ENCODE results near the gene C12orf57. TPM values are rescaled to one million over a fixed set of nuclear protein-coding genes. Genes with fewer than 3 reads are reported as not detected.

C12orf57 gene
- polyA plus RNA-seq, 1 experiment: 359 TPM

GRCh38 chr12:6917491-6918231 lies 26.2 kb upstream of the C12orf57 start:
- TF ChIP-seq, protein P1, sequence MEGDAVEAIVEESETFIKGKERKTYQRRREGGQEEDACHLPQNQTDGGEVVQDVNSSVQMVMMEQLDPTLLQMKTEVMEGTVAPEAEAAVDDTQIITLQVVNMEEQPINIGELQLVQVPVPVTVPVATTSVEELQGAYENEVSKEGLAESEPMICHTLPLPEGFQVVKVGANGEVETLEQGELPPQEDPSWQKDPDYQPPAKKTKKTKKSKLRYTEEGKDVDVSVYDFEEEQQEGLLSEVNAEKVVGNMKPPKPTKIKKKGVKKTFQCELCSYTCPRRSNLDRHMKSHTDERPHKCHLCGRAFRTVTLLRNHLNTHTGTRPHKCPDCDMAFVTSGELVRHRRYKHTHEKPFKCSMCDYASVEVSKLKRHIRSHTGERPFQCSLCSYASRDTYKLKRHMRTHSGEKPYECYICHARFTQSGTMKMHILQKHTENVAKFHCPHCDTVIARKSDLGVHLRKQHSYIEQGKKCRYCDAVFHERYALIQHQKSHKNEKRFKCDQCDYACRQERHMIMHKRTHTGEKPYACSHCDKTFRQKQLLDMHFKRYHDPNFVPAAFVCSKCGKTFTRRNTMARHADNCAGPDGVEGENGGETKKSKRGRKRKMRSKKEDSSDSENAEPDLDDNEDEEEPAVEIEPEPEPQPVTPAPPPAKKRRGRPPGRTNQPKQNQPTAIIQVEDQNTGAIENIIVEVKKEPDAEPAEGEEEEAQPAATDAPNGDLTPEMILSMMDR (IDR thresholded peaks at IDR 0.05; ENCODE audit: low read depth, low read length): no peak
- Histone ChIP-seq H3K27ac (ENCODE audit: low read depth, low read length) (no peak overlapping the region), H3K9me3 (ENCODE audit: control insufficient read depth, insufficient read depth, low read length) (no peaks in the 10 kb centered on the region; the same call in 1 of the 2 replicates), H3K4me3 (ENCODE audit: low read depth, low read length) (no peak overlapping the region), H3K27me3 (ENCODE audit: control insufficient read depth, insufficient read depth, low read length) (no peaks in the 10 kb centered on the region)
- CTCF ChIA-PET: interaction anchor here (1.8 kb wide), 1 partner anchor 8 kb away, joined by 8 read pairs; no protein-coding TSS in a partner anchor
- POLR2A ChIA-PET: no interaction called here
- DNase-seq (ENCODE audit: low read depth, low spot score): no peak

- DNase-seq (ENCODE audit: low read depth, low spot score): no peak
- TF ChIP-seq, protein P1 (IDR thresholded peaks at IDR 0.05; ENCODE audit: low read depth, low read length): no peak
- Histone ChIP-seq H3K4me3 (ENCODE audit: low read depth, low read length) (no peak overlapping the region), H3K27ac (ENCODE audit: low read depth, low read length) (no peak overlapping the region), H3K9me3 (ENCODE audit: control insufficient read depth, insufficient read depth, low read length) (no peaks in the 10 kb centered on the region; the same call in 1 of the 2 replicates), H3K27me3 (ENCODE audit: control insufficient read depth, insufficient read depth, low read length) (no peaks in the 10 kb centered on the region)
- ChIA-PET CTCF (no interaction called here), POLR2A (no interaction called here)
Observed at GRCh38 chr12:6919588-6919987, 24.2 kb upstream of the C12orf57 start.

DNA sequence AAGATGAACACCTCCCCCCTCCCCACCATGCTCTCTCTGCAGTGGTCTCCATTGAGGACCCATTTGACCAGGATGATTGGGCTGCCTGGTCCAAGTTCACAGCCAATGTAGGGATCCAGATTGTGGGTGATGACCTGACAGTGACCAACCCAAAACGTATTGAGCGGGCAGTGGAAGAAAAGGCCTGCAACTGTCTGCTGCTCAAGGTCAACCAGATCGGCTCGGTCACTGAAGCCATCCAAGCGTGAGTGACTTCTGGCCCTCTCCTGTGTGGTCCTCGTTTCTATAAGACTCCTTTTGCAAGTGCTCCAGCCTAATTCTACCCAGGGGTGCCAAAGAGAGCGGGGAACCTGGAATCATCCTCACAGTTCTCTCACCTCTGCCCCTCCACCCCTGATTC lies 22.3 kb upstream of the C12orf57 start:
- Histone ChIP-seq H3K27me3 (ENCODE audit: control insufficient read depth, insufficient read depth, low read length) (no peaks in the 10 kb centered on the region), H3K4me3 (ENCODE audit: low read depth, low read length) (no peak overlapping the region), H3K9me3 (ENCODE audit: control insufficient read depth, insufficient read depth, low read length) (no peaks in the 10 kb centered on the region), H3K27ac (ENCODE audit: low read depth, low read length) (no peak overlapping the region)
- CTCF ChIA-PET: interaction anchor here (1.1 to 1.7 kb wide), 2 partner anchors 17 to 52 kb away, joined by 5 read pairs; no protein-coding TSS in a partner anchor
- TF ChIP-seq, protein P1 (IDR thresholded peaks at IDR 0.05; ENCODE audit: low read depth, low read length): no peak
- POLR2A ChIA-PET: interaction anchor here (1.7 kb wide), 1 partner anchor 16 kb away, joined by 4 read pairs; no protein-coding TSS in a partner anchor
- DNase-seq (ENCODE audit: low read depth, low spot score): no peak

DNA sequence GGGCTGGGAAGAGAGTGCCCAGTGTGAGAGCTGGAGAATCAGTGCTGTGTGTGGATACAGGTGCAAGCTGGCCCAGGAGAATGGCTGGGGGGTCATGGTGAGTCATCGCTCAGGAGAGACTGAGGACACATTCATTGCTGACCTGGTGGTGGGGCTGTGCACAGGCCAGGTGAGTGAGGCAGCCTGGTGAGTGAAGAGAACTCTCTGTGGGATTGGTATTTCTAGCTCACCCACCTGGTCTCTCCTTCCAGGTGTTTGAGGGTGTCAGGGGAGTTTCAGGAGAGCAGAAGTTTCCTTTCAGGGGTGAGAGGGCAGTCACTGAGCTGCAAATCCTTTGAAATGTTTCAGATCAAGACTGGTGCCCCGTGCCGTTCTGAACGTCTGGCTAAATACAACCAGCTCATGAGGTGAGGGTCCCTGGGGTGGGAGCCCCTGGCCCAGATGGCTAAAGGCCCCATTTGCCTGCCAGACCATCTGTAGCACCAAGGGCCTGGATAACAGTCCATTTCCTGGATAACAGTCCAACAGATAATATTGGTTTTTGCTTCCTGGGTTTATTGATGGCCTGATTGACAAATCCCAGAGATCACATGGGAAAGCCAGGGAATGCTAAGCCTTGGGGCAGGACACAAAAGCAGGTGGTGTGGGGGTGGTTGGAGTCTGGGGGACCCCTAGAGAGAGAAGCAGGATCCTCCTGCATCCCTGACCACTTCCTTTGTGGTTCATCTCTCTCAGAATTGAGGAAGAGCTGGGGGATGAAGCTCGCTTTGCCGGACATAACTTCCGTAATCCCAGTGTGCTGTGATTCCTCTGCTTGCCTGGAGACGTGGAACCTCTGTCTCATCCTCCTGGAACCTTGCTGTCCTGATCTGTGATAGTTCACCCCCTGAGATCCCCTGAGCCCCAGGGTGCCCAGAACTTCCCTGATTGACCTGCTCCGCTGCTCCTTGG lies 21.6 kb upstream of the C12orf57 start:
- Histone ChIP-seq H3K4me3 (ENCODE audit: low read depth, low read length) (no peak overlapping the region), H3K9me3 (ENCODE audit: control insufficient read depth, insufficient read depth, low read length) (no peaks in the 10 kb centered on the region), H3K27me3 (ENCODE audit: control insufficient read depth, insufficient read depth, low read length) (no peaks in the 10 kb centered on the region), H3K27ac (ENCODE audit: low read depth, low read length) (no peak overlapping the region)
- ChIA-PET POLR2A (interaction anchor here (1.1 to 1.7 kb wide), 2 partner anchors 15 to 50 kb away, joined by 3 to 4 read pairs; partner anchors contain the start of gene SPSB2), CTCF (interaction anchor here (0.8 to 1.7 kb wide), 4 partner anchors 16 to 53 kb away, joined by 3 to 5 read pairs (median 4); no protein-coding TSS in a partner anchor)
- TF ChIP-seq, protein P1 (IDR thresholded peaks at IDR 0.05; ENCODE audit: low read depth, low read length): no peak
- no peak for DNase-seq (ENCODE audit: low read depth, low spot score)
